RWPE2 (cell line): ENCODE measurements around the gene ATE1.

ENCODE experiments used
- ATAC-seq: fragments of 200-7000 bp; cut with Tn5 transposase; 3 replicates; pipeline ENCODE4 v1.9.1; 2021; ENCODE audit warnings: low read depth
- DNase-seq: peaks from one replicate; pipeline ENCODE4 v3.0.0-alpha.2; 2020; ENCODE audit warnings: low spot score
- H3K27ac ChIP-seq: fragments of 450-650 bp; 2 replicates; pipeline ENCODE4 v1.5.1; 2017; ENCODE audit warnings: mild to moderate bottlenecking; ENCODE audit not compliant: poor library complexity, severe bottlenecking
- H3K27me3 ChIP-seq: fragments of 250-450 bp; sonication (Bioruptor Pico); 2 replicates; pipeline ENCODE4 v1.5.1; 2021; ENCODE audit warnings: mild to moderate bottlenecking, moderate library complexity; ENCODE audit not compliant: insufficient read depth, poor library complexity, severe bottlenecking
- H3K36me3 ChIP-seq: fragments of 250-450 bp; sonication (Bioruptor Pico); 2 replicates; pipeline ENCODE4 v1.5.1; 2020; ENCODE audit warnings: low read depth, mild to moderate bottlenecking, moderate library complexity
- H3K4me1 ChIP-seq: fragments of 250-450 bp; sonication (Bioruptor Pico); 2 replicates; pipeline ENCODE4 v1.5.1; 2021; ENCODE audit warnings: mild to moderate bottlenecking, moderate library complexity; ENCODE audit not compliant: insufficient read depth, poor library complexity, severe bottlenecking
- H3K4me3 ChIP-seq: fragments of 250-450 bp; sonication (Bioruptor Pico); 2 replicates; pipeline ENCODE4 v1.5.1; 2021; ENCODE audit warnings: mild to moderate bottlenecking, moderate library complexity; ENCODE audit not compliant: severe bottlenecking
- H3K9me3 ChIP-seq: fragments of 250-450 bp; sonication (Bioruptor Pico); 2 replicates; pipeline ENCODE4 v1.5.1; 2021; ENCODE audit warnings: mild to moderate bottlenecking, moderate library complexity; ENCODE audit not compliant: severe bottlenecking
- CTCF ChIP-seq: fragments of 450-650 bp; IDR thresholded peaks from one replicate; pipeline ENCODE4 v1.5.1; 2017; ENCODE audit warnings: mild to moderate bottlenecking, moderate library complexity; ENCODE audit not compliant: poor library complexity, severe bottlenecking

Gene ATE1

GRCh38 chr10:121956111-121957061 lies 28.6 kb upstream of the ATE1 start:
- Histone ChIP-seq H3K36me3 (peaks cover 53% of the 10 kb centered on the region), H3K4me3 (no peak overlapping the region), H3K9me3 (no peaks in the 10 kb centered on the region), H3K27ac (peak overlapping the region; percentile 68), H3K27me3 (no peaks in the 10 kb centered on the region), H3K4me1 (peaks cover 16% of the 10 kb centered on the region)
- DNase-seq (no peak), ATAC-seq (peak; percentile 92)
- TF ChIP-seq CTCF = no peak

- H3K36me3 ChIP-seq = peaks cover 16% of the 10 kb centered on the region
- DNase-seq (no peak), ATAC-seq (no peak)
- H3K4me3 ChIP-seq = no peak overlapping the region
- no peaks in the 10 kb centered on the region for H3K27me3 ChIP-seq
- no peak for TF ChIP-seq CTCF
- peaks cover 12% of the 10 kb centered on the region for H3K4me1 ChIP-seq
- no peaks in the 10 kb centered on the region for H3K9me3 ChIP-seq
- no peak overlapping the region for H3K27ac ChIP-seq
These were observed 24.4 kb upstream of the ATE1 start for GRCh38 chr10:121952226-121952625.

- Histone ChIP-seq H3K9me3 (no peaks in the 10 kb centered on the region), H3K27ac (no peak overlapping the region), H3K27me3 (no peaks in the 10 kb centered on the region), H3K36me3 (no peaks in the 10 kb centered on the region), H3K4me1 (no peaks in the 10 kb centered on the region), H3K4me3 (no peak overlapping the region)
- ATAC-seq (no peak), DNase-seq (no peak)
- no peak for TF ChIP-seq CTCF
These were observed 21.6 kb upstream of the ATE1 start for GRCh38 chr10:121949451-121949850.

- DNase-seq = no peak
- no peak for TF ChIP-seq CTCF
- no peak for ATAC-seq
These were observed 21.2 kb upstream of the ATE1 start for GRCh38 chr10:121949049-121949448.

More at GRCh38 chr10:121949049-121949448, 21.2 kb upstream of the ATE1 start:
- Histone ChIP-seq H3K9me3 (no peaks in the 10 kb centered on the region), H3K27ac (no peak overlapping the region), H3K4me3 (no peak overlapping the region), H3K27me3 (no peaks in the 10 kb centered on the region), H3K4me1 (no peaks in the 10 kb centered on the region), H3K36me3 (no peaks in the 10 kb centered on the region)
